Hindlimb muscle (tissue), 1 donor: ENCODE measurements around the gene ZFAND6. TPM values are rescaled to one million over a fixed set of nuclear protein-coding genes. Genes with fewer than 3 reads are reported as not detected.
"Not testable (repeated sequence)": the region's sequence is repeated elsewhere in the genome, so short reads cannot be mapped to it uniquely, and the experiment has no call there.

Experiments
- DNase-seq: peaks from one replicate; pipeline ENCODE4 v3.0.0-alpha.2; 2013
- polyA plus RNA-seq: library from polyadenylated mRNA; unstranded; fragments of 120-200 nt; gene quantifications from one replicate; pipeline ENCODE4 v1.2.1, GENCODE V29; 2013; ENCODE audit not compliant: insufficient read length

Gene ZFAND6
- polyA plus RNA-seq, 1 donor, result 98.1 TPM

DNA sequence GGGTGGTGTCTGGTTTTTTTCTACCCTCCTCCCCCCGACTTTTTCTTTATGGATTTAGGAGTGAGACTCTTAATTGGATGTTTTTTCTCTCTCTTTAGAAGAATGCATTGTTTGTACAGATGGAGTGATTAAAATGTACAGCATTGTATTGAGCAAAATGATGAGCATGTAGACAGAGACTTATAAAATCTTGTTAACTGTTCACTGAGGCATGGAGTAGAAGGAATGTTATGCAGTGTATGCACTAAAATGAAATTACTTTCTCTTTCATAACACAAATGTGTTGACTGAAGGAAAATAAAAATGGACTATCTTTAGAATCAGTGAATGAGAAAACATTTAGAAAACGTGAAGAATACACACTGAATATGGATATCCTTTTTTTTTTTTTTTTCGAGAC, 39.8 kb downstream of the ZFAND6 start:
- no peak for DNase-seq

DNA sequence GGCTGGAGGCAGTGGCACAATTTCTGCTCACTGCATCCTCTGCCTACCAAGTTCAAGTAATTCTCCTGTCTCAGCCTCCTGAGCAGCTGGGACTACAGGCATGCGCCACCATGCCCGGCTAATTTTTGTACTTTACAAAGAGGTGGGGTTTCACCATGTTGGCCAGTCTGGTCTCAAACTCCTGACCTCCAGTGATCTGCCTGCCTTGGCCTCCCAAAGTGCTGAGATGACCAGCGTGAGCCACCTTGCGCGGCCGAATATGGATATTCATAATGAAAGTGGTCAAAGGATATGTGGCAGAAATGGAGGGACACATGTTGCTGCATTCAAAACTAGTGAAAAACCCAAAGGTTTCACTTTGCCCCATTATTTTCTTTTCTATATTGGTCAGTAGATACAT, 40.2 kb downstream of the ZFAND6 start:
- DNase-seq, result not testable (repeated sequence)

DNA sequence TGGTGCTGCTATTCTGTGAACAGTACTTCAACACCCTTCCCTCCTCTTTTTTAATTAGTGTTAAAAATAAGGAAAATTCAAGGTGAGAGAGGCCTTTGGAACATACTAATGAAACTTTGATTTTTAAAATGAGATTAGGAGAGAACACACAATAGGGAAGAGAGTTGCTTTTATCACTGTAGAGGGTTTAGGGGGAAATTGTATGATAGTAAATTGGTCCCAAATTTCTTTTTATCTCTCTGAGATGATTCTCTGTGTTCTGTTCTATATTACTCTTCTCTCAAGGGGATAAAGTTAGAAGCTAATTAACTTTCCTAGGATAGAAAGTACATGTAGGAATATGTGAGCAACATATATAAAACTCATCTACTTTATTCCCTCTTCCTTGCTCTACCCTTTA, 40.8 kb downstream of the ZFAND6 start:
- no peak for DNase-seq

DNA sequence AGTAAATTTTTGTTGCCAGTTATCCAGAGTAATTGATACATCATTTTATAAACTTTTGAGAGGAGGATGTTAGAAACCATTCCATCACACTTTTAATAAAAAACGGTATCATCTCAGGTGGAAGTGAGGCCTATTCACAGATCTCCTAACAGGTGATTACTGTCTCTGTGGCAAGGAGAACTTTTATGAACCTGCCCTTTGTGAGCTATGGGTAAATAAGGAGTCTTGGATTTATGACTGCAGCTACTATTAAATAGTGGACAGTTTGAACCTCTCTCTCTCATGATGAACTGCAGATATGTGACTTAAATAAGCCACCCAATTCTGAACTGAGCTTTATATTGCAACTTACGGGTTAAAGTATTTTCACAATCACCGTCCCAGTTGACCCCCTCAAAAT, 45.7 kb downstream of the ZFAND6 start:
- no peak for DNase-seq

DNA sequence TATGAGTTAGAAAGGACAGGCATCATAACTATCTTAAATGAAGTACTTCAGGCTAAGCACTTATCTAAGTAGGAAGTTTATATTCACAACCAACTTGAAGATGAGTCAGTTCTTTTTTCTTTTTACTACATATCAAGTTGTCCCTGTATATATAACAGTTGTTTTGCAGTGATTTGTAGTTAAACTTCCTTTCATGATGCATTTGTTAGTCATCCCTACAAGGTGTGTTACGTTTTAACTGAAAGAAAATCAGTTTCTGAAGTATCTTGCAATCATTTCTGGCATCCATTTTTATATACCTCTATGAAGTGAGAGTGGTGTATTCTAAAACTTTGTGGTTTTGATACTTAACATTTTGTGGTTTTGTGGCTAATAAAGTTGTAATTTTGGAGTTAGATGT, 46.1 kb downstream of the ZFAND6 start:
- no peak for DNase-seq

DNA sequence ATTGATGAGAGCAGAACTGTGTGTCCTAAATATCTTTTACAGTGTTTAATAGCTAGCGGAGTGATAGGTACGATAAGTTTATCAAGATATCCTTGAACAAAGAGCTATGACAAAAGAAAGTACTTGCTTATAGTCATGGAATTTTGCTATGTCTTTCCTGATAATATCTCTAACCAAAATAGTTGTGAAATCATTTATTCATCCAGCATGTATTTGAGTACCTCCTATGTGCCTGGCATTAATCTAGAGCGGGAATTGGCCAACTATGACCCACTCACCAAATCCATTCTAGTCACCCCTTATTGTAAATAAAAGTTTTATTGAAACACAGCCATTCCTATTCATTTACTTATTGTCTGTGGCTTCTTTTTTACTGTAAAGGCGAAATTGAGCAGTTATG, 46.6 kb downstream of the ZFAND6 start:
- DNase-seq, result no peak

DNA sequence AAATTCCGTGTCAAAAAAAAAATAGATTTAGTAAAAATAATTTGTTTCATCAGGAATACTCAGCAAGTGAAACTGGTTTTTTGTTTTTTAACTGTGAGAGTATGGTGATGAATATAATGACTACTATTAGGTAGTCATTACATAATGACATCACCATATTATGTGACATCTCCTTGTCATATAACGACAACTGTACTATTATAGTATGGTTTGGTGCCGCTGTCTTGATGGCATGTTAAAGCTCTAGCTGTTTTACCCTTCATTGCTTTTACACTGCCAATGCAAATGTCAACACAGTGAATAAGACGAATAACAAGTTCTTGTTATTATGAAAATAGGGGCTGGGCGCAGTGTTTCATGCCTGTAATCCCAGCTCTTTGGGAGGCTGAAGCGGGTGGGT, 47.7 kb downstream of the ZFAND6 start:
- DNase-seq, result no peak

DNA sequence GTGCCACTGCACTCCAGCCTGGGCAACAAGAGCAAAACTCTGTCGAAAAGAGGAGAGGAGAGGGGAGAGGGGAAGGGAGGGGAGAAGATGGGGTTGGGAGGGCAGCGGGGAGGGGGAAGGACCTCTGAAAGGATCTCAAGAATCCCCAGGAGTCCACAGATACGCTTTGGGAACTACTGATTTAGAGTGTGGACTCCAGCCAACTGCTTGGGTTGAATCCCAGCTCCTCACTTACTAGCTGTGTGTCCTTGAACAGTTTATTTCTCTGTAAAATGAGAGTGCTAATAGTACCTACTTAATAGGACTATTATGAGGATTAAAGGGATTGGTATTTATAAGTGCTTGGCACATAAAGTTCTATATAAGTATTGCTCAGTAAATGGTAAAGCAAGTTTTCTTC, 48.3 kb downstream of the ZFAND6 start:
- no peak for DNase-seq

DNA sequence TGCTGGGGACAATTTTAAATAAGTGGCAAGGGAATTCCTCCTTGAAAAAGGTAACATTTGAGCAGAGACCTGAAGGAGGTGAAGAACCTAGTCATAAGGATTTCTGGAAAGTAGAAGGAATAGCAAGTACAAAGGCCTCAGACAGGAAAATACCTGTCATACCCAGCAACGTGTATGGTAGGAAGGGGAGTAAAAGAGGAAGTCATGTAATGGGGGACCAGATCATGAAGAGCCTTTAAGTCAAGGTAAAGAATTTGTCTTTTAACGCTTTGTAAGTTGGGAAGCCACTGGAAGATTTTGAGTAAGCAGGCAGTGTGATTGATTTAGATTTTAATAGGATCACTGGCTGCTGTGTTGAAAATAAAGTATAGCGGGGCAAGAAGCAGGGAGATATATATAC, 49.9 kb downstream of the ZFAND6 start:
- no peak for DNase-seq

DNA sequence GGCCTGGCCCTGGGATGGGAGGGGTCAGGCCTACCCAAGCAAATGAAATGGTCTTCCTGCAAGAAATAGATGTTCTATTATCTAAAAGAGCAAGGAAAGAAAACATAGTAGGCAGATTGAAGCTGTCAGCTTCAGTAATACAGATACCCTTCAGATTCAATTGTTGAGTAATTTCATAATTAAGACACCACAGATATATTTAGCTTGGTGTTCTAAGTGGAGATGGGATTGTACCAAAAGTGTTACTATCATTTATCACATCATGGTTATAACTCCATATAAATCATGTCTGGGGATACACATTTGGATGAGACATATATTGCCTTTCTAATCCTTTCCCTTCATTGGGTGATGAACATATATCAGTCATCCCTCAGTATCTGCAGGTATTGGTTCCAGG, 51.4 kb downstream of the ZFAND6 start:
- DNase-seq, result no peak

DNA sequence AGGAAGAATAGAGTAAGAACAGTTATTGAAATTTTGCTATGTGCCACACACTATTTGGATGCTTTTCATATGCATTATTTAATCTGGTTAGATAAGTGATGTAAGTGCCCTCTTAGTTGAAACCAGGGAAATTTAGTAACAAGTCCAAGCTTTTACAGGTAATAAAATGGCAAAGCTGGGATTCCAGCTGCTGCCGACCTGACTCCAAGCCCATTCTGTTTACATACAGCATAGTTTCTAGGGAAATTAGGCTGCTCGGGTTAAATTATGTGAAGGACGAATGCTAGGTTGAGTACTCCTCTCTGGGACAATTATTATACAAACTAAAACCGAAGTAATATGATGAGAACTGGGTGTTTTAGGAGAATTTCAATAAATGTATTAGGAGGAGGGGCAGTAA, 54.6 kb downstream of the ZFAND6 start:
- no peak for DNase-seq

DNA sequence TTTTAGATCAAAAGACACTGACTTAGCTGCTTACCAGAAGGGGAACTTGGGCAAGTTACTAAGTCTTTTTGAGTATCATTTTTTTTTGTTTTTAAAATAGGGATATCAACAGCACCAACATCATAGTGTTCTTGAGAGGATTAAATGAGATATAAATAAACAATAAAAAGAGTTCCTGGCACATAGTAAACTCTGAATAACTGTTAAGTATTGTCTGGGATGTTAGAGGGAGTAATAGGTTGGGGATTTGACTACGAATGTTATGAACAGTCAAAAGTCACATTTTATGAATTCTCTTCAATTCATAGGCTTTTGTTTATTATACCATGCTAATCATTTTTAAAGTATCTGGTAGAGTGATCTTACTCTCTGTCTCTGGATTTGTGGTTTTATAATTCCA, 55.5 kb downstream of the ZFAND6 start:
- no peak for DNase-seq

DNA sequence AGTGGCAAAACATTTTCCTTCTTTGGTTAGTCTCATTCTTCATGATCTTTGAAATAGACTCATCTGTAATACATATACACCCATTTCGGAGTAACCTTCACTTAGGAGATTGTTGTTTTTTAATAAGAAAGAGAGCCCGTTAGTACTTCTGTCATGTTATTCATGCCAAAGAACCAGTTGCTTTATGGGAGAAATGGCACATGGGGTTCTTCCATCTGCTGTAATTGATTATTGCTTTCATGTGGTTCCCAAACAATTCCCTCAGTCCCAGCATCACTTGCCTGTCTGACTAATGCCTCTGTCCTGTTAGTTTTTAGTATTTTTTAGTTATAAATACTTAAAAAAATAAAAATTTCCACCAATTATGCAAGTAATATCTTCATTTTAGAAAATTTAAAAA, 59.5 kb downstream of the ZFAND6 start:
- DNase-seq, result no peak

DNA sequence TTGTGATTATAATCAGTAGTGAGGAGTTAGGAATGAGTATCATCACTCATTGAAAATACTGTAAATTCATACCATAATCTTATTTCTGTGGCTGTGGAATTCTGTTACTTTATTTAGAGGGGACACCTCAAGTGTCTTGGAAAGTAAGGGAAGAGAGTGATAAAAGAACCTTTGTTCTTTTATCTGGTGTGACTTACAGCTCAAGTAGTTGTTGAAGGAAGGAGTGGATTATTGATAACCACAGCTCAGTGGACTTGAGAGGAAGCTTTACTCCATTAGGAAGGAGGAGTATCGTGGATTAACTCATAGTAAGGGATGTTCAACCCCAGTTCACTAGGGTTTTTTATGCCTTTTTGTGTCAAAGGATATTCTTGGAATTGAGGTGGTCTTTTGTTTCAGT, 61.2 kb downstream of the ZFAND6 start:
- DNase-seq, result no peak

DNA sequence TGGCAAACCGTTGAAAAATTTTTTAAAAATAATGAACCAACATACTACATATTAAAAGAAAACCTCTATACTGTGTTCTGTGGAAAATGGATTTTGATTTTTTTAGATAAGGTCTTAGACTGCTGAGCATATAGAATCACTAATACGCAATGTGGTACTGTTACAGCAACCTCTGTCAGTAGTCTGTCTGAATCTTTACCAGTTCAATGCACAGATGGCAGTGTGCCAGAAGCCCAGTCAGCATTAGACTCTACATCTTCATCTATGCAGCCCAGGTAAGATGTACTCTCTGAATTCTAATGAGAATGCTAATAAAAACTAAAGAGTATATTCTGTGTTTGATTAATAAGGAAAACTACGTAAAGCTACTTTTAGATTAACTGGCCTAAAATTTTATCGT, 62.1 kb downstream of the ZFAND6 start:
- DNase-seq, result no peak

DNA sequence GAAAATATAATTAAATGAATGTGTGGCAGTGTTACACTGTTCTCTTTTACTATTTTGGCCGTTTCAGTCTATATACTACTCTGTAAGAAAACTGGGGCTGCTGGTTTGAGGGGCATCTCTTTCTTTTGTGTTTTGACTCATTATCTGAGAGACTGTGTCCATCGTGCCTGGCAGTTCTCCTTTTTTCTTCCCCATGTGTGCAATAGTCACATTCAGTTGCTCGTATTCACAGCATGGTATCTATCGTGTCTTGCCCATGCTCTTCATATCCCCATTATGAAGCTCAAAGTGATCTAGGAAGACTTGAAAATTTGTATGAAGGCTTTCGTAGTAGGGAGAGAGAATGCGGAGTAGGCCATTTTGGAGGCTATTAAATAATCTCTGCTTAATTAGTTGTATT, 63.6 kb downstream of the ZFAND6 start:
- DNase-seq, result no peak

DNA sequence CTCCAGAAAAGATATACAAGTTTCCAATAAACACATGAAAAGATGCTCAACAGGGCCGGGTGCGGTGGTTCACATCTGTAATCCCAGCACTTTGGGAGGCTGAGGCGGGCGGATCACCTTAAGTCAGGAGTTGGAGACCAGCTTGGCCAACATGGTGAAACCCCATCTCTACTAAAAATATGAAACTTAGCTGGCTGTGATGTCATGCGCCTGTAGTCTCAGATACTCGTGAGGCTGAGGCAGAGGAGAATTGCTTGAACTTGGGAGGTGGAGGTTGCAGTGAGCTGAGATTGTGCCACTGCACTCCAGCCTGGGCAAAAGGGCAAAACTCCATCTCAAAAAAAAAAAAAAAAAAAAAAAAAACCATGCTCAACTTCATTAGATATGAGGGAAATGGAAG, 67.8 kb downstream of the ZFAND6 start:
- not testable (repeated sequence) for DNase-seq

DNA sequence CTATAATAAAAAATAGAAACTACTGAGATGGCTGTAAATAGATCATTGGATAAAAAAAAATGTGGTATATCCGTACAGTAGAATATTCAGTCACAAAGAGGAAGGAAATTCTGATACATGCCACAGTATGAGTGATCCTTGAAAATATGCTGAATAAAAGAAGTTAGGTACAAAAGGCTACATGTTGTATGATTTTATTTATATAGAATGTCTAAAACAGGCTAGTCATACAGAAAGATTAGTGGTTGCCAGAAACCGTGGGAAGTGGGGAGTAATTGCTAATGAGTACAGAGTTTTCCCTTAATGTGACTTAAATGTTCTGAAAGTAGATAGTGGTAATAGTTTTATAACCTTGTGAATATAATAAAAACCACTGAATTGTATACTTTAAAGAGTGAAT, 68.4 kb downstream of the ZFAND6 start:
- DNase-seq, result no peak

DNA sequence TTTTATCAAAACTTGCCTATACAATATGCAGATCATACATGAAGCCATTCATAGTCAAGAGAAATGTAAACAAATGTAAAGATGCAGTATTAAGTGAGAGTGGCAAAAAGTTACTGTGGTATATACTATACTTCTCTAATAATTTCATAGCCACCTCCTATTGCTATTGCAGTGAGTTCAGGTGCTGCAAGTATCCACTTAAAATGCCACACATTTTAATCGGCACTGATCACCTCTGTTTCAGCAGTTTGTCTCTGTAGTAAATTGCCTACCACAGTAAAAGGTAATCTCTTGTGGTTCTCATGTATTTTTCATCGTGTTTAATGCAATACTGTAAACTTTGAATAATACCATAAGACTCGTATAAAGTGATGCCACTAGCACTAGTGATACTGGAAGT, 72.9 kb downstream of the ZFAND6 start:
- no peak for DNase-seq

DNA sequence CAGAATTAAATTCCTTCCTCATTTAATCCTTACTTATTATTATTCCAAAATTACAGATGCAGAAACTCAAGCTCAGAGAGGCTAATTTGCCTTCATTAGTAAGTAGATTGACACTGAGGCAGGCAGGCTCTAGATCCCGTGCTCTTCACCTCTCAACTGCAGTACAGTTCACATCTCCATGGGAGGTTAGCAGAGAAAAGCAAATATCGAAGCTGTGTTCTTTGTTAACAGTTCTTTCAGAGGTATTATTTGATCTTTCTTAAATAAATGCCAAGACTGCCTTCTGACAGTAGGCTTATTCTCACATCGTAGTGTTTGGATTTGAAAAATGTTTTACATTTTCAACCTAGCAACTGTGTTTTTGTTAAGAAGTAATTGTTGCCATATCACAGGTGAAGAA, 77.4 kb downstream of the ZFAND6 start:
- DNase-seq, result no peak

DNA sequence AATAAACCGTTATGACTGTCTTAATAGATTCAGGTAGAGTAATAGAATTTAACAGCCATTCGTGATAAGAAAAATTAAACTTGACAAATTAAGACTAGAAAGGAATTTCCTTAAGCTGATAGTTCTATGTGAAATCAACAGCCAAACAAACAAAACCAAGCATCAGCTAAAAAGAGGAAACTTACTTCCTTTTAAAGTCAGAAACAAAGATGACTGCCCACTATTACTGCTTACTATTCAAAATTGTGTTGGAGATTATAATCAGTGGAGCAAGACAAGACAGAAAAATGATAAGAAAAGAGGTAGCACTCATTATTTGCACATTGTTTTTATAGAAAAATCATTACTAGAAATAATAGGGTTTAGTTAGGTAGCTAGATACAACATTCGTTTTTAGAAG, 79.5 kb downstream of the ZFAND6 start:
- DNase-seq, result no peak

DNA sequence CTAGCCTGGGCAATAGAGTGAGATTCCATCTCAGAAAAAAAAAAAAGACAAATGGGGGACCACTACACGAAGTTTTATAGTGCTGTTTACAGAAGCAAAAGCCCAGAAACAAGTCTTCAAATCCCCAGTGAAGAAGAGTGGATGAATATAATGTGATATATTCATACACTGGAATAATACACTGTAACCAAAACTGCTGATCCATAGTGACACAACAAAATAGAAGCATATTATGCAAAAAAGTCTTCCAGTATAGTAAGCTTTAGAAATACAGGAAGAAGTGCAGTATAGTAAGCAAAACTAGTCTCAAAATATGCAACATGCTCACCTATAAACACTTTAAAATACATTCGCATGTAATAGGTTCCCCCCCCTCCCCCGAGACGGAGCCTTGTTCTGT, 81.4 kb downstream of the ZFAND6 start:
- DNase-seq, result no peak

DNA sequence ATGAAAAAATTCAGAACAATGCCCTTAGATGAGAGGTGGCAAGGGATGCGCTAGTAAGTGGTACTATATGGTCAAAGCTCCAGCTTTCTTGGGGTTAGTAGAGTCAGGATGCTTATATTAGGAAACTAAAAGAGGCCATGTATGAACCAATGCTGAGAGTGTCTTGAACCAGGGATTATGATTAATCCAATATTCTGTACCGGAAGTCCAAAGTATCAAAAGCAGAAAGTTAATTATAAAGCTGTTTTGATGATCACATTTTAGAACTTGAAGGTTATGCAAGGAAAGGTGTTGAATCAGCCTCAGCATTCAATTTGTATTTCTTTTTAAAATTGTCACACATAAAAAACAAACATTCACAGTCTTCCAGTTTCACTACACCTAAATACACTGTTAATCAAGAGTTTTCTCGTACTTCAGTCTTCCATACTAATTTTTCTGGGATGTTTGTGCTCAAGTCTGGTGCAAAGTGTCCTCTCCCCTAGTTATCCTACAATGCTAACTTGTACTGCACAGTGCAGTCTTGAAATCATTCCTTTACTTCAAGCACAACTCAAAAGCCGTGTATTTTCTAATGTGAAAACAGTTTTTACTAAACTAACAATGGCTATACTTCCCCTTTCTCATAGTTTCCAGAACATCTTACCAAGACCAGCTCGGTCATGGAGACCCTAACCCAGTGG, 82.6 kb downstream of the ZFAND6 start:
- DNase-seq, result no peak

DNA sequence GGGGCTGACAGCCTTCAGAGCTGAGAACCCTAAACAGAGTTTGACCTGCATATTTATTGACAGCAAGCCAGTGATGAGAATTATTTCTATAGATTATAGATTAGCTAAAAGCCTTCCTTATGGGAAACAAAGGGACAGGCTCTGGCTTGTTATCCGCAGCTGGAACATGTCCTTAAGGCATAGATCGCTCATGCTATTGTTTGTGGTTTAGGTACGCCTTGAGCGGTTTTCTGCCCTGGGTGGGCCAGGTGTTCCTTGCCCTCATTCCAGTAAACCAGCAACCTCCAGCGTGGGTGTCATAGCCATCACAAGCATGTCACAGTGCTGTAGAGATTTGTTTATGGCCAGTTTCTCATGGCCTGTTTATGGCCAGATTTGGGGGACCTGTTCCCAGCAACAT, 83.2 kb downstream of the ZFAND6 start:
- DNase-seq, result no peak

DNA sequence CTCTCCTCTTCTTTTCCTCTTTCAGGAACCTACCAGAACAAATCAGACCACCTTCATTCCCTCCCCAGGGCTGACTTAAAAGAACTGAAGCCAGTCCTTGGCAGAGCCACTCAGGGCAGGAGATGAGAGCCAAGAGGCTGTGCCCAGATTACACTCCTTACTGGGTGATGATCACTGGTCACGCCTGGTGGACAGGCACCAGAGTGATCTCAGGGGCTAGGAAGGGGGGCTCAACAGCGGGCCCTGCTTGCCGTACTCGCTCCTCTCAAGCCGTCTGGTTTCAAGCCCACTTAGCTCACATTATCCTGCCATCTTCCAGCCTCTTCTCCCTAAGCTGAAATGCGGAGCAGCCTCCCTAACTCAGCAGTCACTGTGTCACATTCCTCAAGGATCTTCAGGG, 91.7 kb downstream of the ZFAND6 start:
- no peak for DNase-seq

DNA sequence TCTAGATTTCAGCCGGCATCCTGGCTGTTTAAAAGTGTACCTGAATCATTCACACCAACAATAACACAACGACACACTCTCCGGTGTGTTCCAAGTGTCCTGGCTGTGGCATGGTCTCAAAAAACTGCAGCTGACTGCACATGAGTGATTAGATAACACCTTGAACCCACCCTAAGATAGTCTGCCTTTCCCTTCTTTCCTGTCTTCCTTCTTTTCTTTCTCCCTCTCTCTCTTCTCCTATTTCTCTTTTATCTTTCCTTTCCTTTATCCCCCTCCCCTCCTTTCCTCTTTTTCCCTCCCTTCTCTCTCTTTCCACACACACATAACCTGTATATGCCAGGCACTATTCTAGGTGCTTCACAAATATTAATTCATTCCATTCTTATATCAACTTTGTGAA, 92.1 kb downstream of the ZFAND6 start:
- DNase-seq, result no peak
